ENCODE results near the gene NR1H3.

The NR1H3 gene

GRCh38 chr11:47284151-47284550 lies 26.4 kb downstream of the NR1H3 start:
- Histone ChIP-seq H3K4me1 (ENCODE audit: control insufficient read depth in 1 of 2, insufficient read depth in 1 of 2, low read depth in 1 of 2, low read length in 1 of 2) (no peaks in the 10 kb centered on the region), H3K4me3 (ENCODE audit: low read depth in 1 of 2, low read length in 1 of 2) (no peak overlapping the region), H3K9me3 (no peaks in the 10 kb centered on the region), H3K27ac (no peak overlapping the region), H3K27me3 (no peaks in the 10 kb centered on the region), H3K36me3 (peaks cover 98% of the 10 kb centered on the region)
- TF ChIP-seq CTCF (IDR thresholded peaks at IDR 0.05): no peak

GRCh38 chr11:47285969-47286770 lies 28.4 kb downstream of the NR1H3 start:
- Histone ChIP-seq H3K9me3 (no peaks in the 10 kb centered on the region), H3K36me3 (peaks cover 99% of the 10 kb centered on the region), H3K4me1 (ENCODE audit: control insufficient read depth in 1 of 2, insufficient read depth in 1 of 2, low read depth in 1 of 2, low read length in 1 of 2) (no peaks in the 10 kb centered on the region), H3K27ac (no peak overlapping the region), H3K4me3 (ENCODE audit: low read depth in 1 of 2, low read length in 1 of 2) (no peak overlapping the region), H3K27me3 (no peaks in the 10 kb centered on the region)
- no peak for TF ChIP-seq CTCF (IDR thresholded peaks at IDR 0.05)

GRCh38 chr11:47288066-47288465 lies 30.3 kb downstream of the NR1H3 start:
- H3K4me3 ChIP-seq (ENCODE audit: low read depth in 1 of 2, low read length in 1 of 2): no peak overlapping the region
- no peaks in the 10 kb centered on the region for H3K4me1 ChIP-seq (ENCODE audit: control insufficient read depth in 1 of 2, insufficient read depth in 1 of 2, low read depth in 1 of 2, low read length in 1 of 2)
- TF ChIP-seq CTCF (IDR thresholded peaks at IDR 0.05): no peak
- no peak overlapping the region for H3K27ac ChIP-seq
- H3K9me3 ChIP-seq: no peaks in the 10 kb centered on the region
- H3K27me3 ChIP-seq: no peaks in the 10 kb centered on the region
- peaks cover 99% of the 10 kb centered on the region for H3K36me3 ChIP-seq

GRCh38 chr11:47289856-47290255 lies 32.1 kb downstream of the NR1H3 start:
- TF ChIP-seq CTCF (IDR thresholded peaks at IDR 0.05): no peak
- Histone ChIP-seq H3K4me1 (ENCODE audit: control insufficient read depth in 1 of 2, insufficient read depth in 1 of 2, low read depth in 1 of 2, low read length in 1 of 2) (no peaks in the 10 kb centered on the region), H3K27ac (no peak overlapping the region), H3K36me3 (peaks cover 97% of the 10 kb centered on the region), H3K4me3 (ENCODE audit: low read depth in 1 of 2, low read length in 1 of 2) (no peak overlapping the region), H3K9me3 (no peaks in the 10 kb centered on the region), H3K27me3 (no peaks in the 10 kb centered on the region)

GRCh38 chr11:47295385-47295784 lies 37.6 kb downstream of the NR1H3 start:
- no peak overlapping the region for H3K27ac ChIP-seq
- H3K27me3 ChIP-seq: no peaks in the 10 kb centered on the region
- H3K9me3 ChIP-seq: no peaks in the 10 kb centered on the region
- no peak overlapping the region for H3K4me3 ChIP-seq (ENCODE audit: low read depth in 1 of 2, low read length in 1 of 2)
- no peaks in the 10 kb centered on the region for H3K4me1 ChIP-seq (ENCODE audit: control insufficient read depth in 1 of 2, insufficient read depth in 1 of 2, low read depth in 1 of 2, low read length in 1 of 2)
- no peak for TF ChIP-seq CTCF (IDR thresholded peaks at IDR 0.05)
- peaks cover 79% of the 10 kb centered on the region for H3K36me3 ChIP-seq

All from neutrophil (primary cell).